ENCODE measurements around the gene ALLC.

ALLC gene

GRCh38 chr2:3679180-3679579 lies 21.2 kb downstream of the ALLC start:
- TF ChIP-seq POLR2A (IDR thresholded peaks at IDR 0.05; ENCODE audit: low read depth, low read length) = no peak
- no peak for FAIRE-seq
- DNase-seq (ENCODE audit: insufficient read length, low spot score) = no peak

GRCh38 chr2:3679616-3680393 lies 21.8 kb downstream of the ALLC start:
- no peak for FAIRE-seq
- DNase-seq (ENCODE audit: insufficient read length, low spot score) = no peak
- TF ChIP-seq POLR2A (IDR thresholded peaks at IDR 0.05; ENCODE audit: low read depth, low read length) = no peak

GRCh38 chr2:3680548-3681345 lies 22.7 kb downstream of the ALLC start:
- TF ChIP-seq POLR2A (IDR thresholded peaks at IDR 0.05; ENCODE audit: low read depth, low read length) = no peak
- DNase-seq (ENCODE audit: insufficient read length, low spot score) (no peak), FAIRE-seq (no peak)

- DNase-seq (ENCODE audit: insufficient read length, low spot score) = no peak
- TF ChIP-seq POLR2A (IDR thresholded peaks at IDR 0.05; ENCODE audit: low read depth, low read length) = no peak
- FAIRE-seq = no peak
These were observed 23.6 kb downstream of the ALLC start for GRCh38 chr2:3681625-3682024.

- FAIRE-seq (no peak), DNase-seq (ENCODE audit: insufficient read length, low spot score) (no peak)
- no peak for TF ChIP-seq POLR2A (IDR thresholded peaks at IDR 0.05; ENCODE audit: low read depth, low read length)
These were observed 24.8 kb downstream of the ALLC start for GRCh38 chr2:3682811-3683210.

GRCh38 chr2:3683748-3684454 lies 25.9 kb downstream of the ALLC start:
- DNase-seq (ENCODE audit: insufficient read length, low spot score) = no peak

GRCh38 chr2:3689998-3690748 lies 32.2 kb downstream of the ALLC start:
- DNase-seq (ENCODE audit: insufficient read length, low spot score) (no peak), FAIRE-seq (no peak)
- TF ChIP-seq POLR2A (IDR thresholded peaks at IDR 0.05; ENCODE audit: low read depth, low read length) = no peak

More at GRCh38 chr2:3683748-3684454, 25.9 kb downstream of the ALLC start:
- no peak for TF ChIP-seq POLR2A (IDR thresholded peaks at IDR 0.05; ENCODE audit: low read depth, low read length)
- no peak for FAIRE-seq

- no peak for TF ChIP-seq POLR2A (IDR thresholded peaks at IDR 0.05; ENCODE audit: low read depth, low read length)
- DNase-seq (ENCODE audit: insufficient read length, low spot score) (no peak), FAIRE-seq (no peak)
These were observed 34.4 kb downstream of the ALLC start for GRCh38 chr2:3692375-3692774.

GRCh38 chr2:3696545-3696944 lies 38.5 kb downstream of the ALLC start:
- no peak for DNase-seq (ENCODE audit: insufficient read length, low spot score)
- no peak for FAIRE-seq
- no peak for TF ChIP-seq POLR2A (IDR thresholded peaks at IDR 0.05; ENCODE audit: low read depth, low read length)

- FAIRE-seq (no peak), DNase-seq (ENCODE audit: insufficient read length, low spot score) (no peak)
- no peak for TF ChIP-seq POLR2A (IDR thresholded peaks at IDR 0.05; ENCODE audit: low read depth, low read length)
These were observed 43.1 kb downstream of the ALLC start for GRCh38 chr2:3701071-3701470.

- DNase-seq (ENCODE audit: insufficient read length, low spot score) (no peak), FAIRE-seq (no peak)
- TF ChIP-seq POLR2A (IDR thresholded peaks at IDR 0.05; ENCODE audit: low read depth, low read length) = no peak
These were observed 45.3 kb downstream of the ALLC start, which contains the start of gene DCDC2C for GRCh38 chr2:3703236-3703756. TSS of gene DCDC2C (plus strand) at chr2:3703575. CDS start at chr2:3703752, 177 bp downstream.

- no peak for FAIRE-seq
These were observed 45.9 kb downstream of the ALLC start for GRCh38 chr2:3703757-3704355.

GRCh38 chr2:3704692-3705091 lies 46.7 kb downstream of the ALLC start:
- FAIRE-seq = no peak
- DNase-seq (ENCODE audit: insufficient read length, low spot score) = no peak
- TF ChIP-seq POLR2A (IDR thresholded peaks at IDR 0.05; ENCODE audit: low read depth, low read length) = no peak

More at GRCh38 chr2:3703757-3704355, 45.9 kb downstream of the ALLC start:
- TF ChIP-seq POLR2A (IDR thresholded peaks at IDR 0.05; ENCODE audit: low read depth, low read length) = no peak
- no peak for DNase-seq (ENCODE audit: insufficient read length, low spot score)

Measured in H54 (cell line).